Measurements from ENCODE around the gene SLC39A11.

The SLC39A11 gene

DNA sequence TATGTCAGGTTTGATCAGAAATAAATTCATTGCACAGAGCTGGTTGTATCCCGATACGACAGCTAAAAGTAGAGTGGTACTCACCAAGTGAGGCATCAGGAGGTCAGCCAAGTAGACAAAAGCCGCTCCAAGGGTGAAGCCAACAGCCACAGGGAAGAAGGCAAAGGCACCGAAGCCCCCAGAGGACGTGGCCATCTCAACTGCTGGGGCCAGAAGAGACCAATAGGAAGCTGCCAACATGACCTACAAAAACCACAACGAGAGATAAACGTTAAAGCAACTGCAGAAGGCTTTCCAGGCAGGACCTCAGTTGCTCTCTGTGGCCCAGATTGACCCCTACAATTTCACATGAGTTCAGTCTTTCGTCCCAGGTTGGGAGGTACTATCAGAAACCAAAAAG lies 61.0 kb downstream of the SLC39A11 start:
- no peak for DNase-seq (ENCODE audit: low read depth in 1 of 2, low spot score in 1 of 2)
- Histone ChIP-seq H3K27me3 (ENCODE audit: insufficient read depth, poor library complexity, severe bottlenecking) (no peaks in the 10 kb centered on the region), H3K27ac (replicated peaks) (no peak overlapping the region), H3K4me3 (replicated peaks; ENCODE audit: insufficient read depth, low read length) (no peak overlapping the region)
- TF ChIP-seq SPI1 (IDR thresholded peaks at IDR 0.05; ENCODE audit: borderline replicate concordance, low read depth) (no peak), POLR2AphosphoS5 (IDR thresholded peaks at IDR 0.05; ENCODE audit: low read depth) (no peak), GABPA (IDR thresholded peaks at IDR 0.05; ENCODE audit: low read depth) (no peak)
- TF ChIP-seq, protein P1, sequence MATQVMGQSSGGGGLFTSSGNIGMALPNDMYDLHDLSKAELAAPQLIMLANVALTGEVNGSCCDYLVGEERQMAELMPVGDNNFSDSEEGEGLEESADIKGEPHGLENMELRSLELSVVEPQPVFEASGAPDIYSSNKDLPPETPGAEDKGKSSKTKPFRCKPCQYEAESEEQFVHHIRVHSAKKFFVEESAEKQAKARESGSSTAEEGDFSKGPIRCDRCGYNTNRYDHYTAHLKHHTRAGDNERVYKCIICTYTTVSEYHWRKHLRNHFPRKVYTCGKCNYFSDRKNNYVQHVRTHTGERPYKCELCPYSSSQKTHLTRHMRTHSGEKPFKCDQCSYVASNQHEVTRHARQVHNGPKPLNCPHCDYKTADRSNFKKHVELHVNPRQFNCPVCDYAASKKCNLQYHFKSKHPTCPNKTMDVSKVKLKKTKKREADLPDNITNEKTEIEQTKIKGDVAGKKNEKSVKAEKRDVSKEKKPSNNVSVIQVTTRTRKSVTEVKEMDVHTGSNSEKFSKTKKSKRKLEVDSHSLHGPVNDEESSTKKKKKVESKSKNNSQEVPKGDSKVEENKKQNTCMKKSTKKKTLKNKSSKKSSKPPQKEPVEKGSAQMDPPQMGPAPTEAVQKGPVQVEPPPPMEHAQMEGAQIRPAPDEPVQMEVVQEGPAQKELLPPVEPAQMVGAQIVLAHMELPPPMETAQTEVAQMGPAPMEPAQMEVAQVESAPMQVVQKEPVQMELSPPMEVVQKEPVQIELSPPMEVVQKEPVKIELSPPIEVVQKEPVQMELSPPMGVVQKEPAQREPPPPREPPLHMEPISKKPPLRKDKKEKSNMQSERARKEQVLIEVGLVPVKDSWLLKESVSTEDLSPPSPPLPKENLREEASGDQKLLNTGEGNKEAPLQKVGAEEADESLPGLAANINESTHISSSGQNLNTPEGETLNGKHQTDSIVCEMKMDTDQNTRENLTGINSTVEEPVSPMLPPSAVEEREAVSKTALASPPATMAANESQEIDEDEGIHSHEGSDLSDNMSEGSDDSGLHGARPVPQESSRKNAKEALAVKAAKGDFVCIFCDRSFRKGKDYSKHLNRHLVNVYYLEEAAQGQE (IDR thresholded peaks at IDR 0.05; ENCODE audit: insufficient replicate concordance, low read depth): no peak
- TF ChIP-seq, protein P2, sequence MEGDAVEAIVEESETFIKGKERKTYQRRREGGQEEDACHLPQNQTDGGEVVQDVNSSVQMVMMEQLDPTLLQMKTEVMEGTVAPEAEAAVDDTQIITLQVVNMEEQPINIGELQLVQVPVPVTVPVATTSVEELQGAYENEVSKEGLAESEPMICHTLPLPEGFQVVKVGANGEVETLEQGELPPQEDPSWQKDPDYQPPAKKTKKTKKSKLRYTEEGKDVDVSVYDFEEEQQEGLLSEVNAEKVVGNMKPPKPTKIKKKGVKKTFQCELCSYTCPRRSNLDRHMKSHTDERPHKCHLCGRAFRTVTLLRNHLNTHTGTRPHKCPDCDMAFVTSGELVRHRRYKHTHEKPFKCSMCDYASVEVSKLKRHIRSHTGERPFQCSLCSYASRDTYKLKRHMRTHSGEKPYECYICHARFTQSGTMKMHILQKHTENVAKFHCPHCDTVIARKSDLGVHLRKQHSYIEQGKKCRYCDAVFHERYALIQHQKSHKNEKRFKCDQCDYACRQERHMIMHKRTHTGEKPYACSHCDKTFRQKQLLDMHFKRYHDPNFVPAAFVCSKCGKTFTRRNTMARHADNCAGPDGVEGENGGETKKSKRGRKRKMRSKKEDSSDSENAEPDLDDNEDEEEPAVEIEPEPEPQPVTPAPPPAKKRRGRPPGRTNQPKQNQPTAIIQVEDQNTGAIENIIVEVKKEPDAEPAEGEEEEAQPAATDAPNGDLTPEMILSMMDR (IDR thresholded peaks at IDR 0.05; ENCODE audit: insufficient read depth, low read length): no peak

DNA sequence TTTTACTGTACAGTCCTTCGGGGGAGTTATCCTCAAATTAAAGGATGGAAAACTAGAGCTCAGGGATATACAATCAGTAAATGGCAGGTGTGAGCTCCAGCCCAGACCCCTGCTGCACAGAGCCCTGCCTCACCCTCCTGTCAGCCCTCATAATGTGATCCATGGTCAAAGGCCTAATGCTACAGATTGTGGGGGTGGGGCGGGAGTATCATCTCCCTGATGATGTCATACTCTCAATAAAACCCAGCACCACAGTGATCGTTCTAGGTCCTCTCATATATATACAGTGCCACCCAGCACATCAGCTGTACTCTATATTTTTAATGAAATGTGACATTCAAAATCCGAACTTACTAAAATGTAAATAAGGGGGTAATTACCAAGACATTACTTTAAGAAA lies 61.5 kb downstream of the SLC39A11 start:
- DNase-seq (ENCODE audit: low read depth in 1 of 2, low spot score in 1 of 2): no peak
- Histone ChIP-seq H3K27ac (replicated peaks) (no peak overlapping the region), H3K4me3 (replicated peaks; ENCODE audit: insufficient read depth, low read length) (no peak overlapping the region), H3K27me3 (ENCODE audit: insufficient read depth, poor library complexity, severe bottlenecking) (no peaks in the 10 kb centered on the region)
- TF ChIP-seq POLR2AphosphoS5 (IDR thresholded peaks at IDR 0.05; ENCODE audit: low read depth) (no peak), GABPA (IDR thresholded peaks at IDR 0.05; ENCODE audit: low read depth) (no peak), SPI1 (IDR thresholded peaks at IDR 0.05; ENCODE audit: borderline replicate concordance, low read depth) (no peak)
- TF ChIP-seq, protein P2 (IDR thresholded peaks at IDR 0.05; ENCODE audit: insufficient read depth, low read length): no peak
- TF ChIP-seq, protein P1 (IDR thresholded peaks at IDR 0.05; ENCODE audit: insufficient replicate concordance, low read depth): no peak

DNA sequence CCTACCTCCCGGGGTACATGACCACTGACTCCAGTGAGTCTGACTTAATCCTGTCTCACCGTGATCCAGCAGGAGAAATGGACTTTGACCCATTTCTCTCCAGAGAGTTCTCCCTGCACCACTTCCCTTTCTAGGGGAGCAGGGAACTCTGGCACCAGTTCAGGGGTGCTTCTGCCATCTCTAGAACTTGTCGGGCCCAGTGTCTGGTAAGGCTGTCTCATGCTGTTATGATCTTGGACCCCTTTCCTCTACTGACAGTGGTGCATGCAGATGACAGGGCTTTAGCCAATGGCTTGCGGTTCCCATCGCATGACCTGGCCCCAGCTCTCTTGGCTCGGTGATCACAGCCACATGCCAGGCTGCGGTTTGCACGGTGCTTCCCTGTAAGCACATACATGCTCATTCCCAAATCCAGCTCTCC lies 62.0 kb downstream of the SLC39A11 start:
- no peaks in the 10 kb centered on the region for H3K27me3 ChIP-seq (ENCODE audit: insufficient read depth, poor library complexity, severe bottlenecking)
- TF ChIP-seq SPI1 (IDR thresholded peaks at IDR 0.05; ENCODE audit: borderline replicate concordance, low read depth): no peak
- no peak for TF ChIP-seq GABPA (IDR thresholded peaks at IDR 0.05; ENCODE audit: low read depth)
- TF ChIP-seq, protein P2 (IDR thresholded peaks at IDR 0.05; ENCODE audit: insufficient read depth, low read length): no peak
- TF ChIP-seq, protein P1 (IDR thresholded peaks at IDR 0.05; ENCODE audit: insufficient replicate concordance, low read depth): no peak
- no peak for TF ChIP-seq POLR2AphosphoS5 (IDR thresholded peaks at IDR 0.05; ENCODE audit: low read depth)
- H3K27ac ChIP-seq (replicated peaks): no peak overlapping the region
- DNase-seq (ENCODE audit: low read depth in 1 of 2, low spot score in 1 of 2): no peak
- H3K4me3 ChIP-seq (replicated peaks; ENCODE audit: insufficient read depth, low read length): no peak overlapping the region

All from HL-60 (cell line).